Astrocyte (in vitro differentiated cells and primary cell): ENCODE data around the gene SH3GLB2. TPM values are rescaled to one million over a fixed set of nuclear protein-coding genes. Genes with fewer than 3 reads are reported as not detected.

ENCODE experiments used
- DNase-seq: peaks from one replicate; pipeline ENCODE4 v3.0.0-alpha.2; 2010; ENCODE audit warnings: low read depth
- FAIRE-seq: peaks from 2 replicates; lab custom pipeline; 2011; peaks lifted over from hg19 to GRCh38; lab: Jason Lieb, UNC
- H2AFZ ChIP-seq: 2 replicates; pipeline ENCODE4 v1.6.0; 2012; ENCODE audit warnings: low read depth, low read length, inconsistent platforms
- H3K27ac ChIP-seq: 2 replicates; pipeline ENCODE4 v1.5.1; 2011; ENCODE audit warnings: low read depth, low read length, inconsistent platforms
- H3K27me3 ChIP-seq: 2 replicates; pipeline ENCODE4 v1.6.0; 2011; ENCODE audit warnings: low read length, inconsistent platforms; ENCODE audit not compliant: insufficient read depth
- H3K36me3 ChIP-seq: 2 replicates; pipeline ENCODE4 v1.5.1; 2011; ENCODE audit warnings: low read length, inconsistent platforms; ENCODE audit not compliant: insufficient read depth
- H3K4me1 ChIP-seq: 2 replicates; pipeline ENCODE4 v1.5.1; 2011; ENCODE audit warnings: low read length, inconsistent platforms; ENCODE audit not compliant: insufficient read depth
- H3K4me2 ChIP-seq: 2 replicates; pipeline ENCODE4 v1.6.0; 2012; ENCODE audit warnings: low read length, inconsistent platforms
- H3K4me3 ChIP-seq: 2 replicates; pipeline ENCODE4 v1.5.1; 2011; ENCODE audit warnings: low read depth, mild to moderate bottlenecking, low read length, inconsistent platforms; ENCODE audit not compliant: insufficient read depth
- H3K79me2 ChIP-seq: 2 replicates; pipeline ENCODE4 v1.6.0; 2012; ENCODE audit warnings: mild to moderate bottlenecking, low read length, inconsistent platforms; ENCODE audit not compliant: insufficient read depth
- H3K9ac ChIP-seq: 2 replicates; pipeline ENCODE4 v1.6.0; 2012; ENCODE audit warnings: mild to moderate bottlenecking, low read length, inconsistent platforms
- H3K9me3 ChIP-seq: 2 replicates; pipeline ENCODE4 v1.5.1; 2012; ENCODE audit warnings: low read depth, mild to moderate bottlenecking, low read length, inconsistent platforms; ENCODE audit not compliant: insufficient read depth
- H4K20me1 ChIP-seq: 2 replicates; pipeline ENCODE4 v1.6.0; 2012; ENCODE audit warnings: low read length, inconsistent platforms; ENCODE audit not compliant: insufficient read depth
- H3K27ac Mint-ChIP-seq: one replicate; pipeline ENCODE4 v1.8.0; 2021; ENCODE audit warnings: mild to moderate bottlenecking, mixed read lengths; ENCODE audit not compliant: unreplicated experiment
- H3K27me3 Mint-ChIP-seq: one replicate; pipeline ENCODE4 v1.8.0; 2021; ENCODE audit warnings: low read depth, mixed read lengths; ENCODE audit not compliant: unreplicated experiment
- H3K36me3 Mint-ChIP-seq: one replicate; pipeline ENCODE4 v1.8.0; 2021; ENCODE audit warnings: low read depth, mixed read lengths; ENCODE audit not compliant: unreplicated experiment
- H3K4me1 Mint-ChIP-seq: one replicate; pipeline ENCODE4 v1.8.0; 2021; ENCODE audit warnings: low read depth, mixed read lengths; ENCODE audit not compliant: unreplicated experiment
- H3K4me3 Mint-ChIP-seq: one replicate; pipeline ENCODE4 v1.8.0; 2021; ENCODE audit warnings: mild to moderate bottlenecking, moderate library complexity, mixed read lengths; ENCODE audit not compliant: unreplicated experiment
- H3K9me3 Mint-ChIP-seq: one replicate; pipeline ENCODE4 v1.8.0; 2021; ENCODE audit warnings: mild to moderate bottlenecking, mixed read lengths; ENCODE audit not compliant: unreplicated experiment
- CTCF ChIP-seq: IDR thresholded peaks from 2 replicates; pipeline ENCODE4 v1.5.1; 2011; ENCODE audit warnings: low read depth, mild to moderate bottlenecking, inconsistent platforms, low read length, moderate library complexity; ENCODE audit not compliant: insufficient read depth
- EZH2 ChIP-seq: IDR thresholded peaks from 2 replicates; pipeline ENCODE4 v1.6.1; 2012; ENCODE audit warnings: mild to moderate bottlenecking, low read length, inconsistent platforms; ENCODE audit not compliant: insufficient read depth
- total RNA-seq: library from RNA; stranded (reverse); gene quantifications from 2 replicates; pipeline ENCODE4 v1.2.1, GENCODE V29; 2021

Gene SH3GLB2
- total RNA-seq, 1 donor from 2014 or later: 38.0 TPM

GRCh38 chr9:129008986-129009583 is 19.0 kb downstream of the SH3GLB2 start:
- Histone ChIP-seq H3K9ac (no peak overlapping the region), H2AFZ (no peak overlapping the region), H3K36me3 (peaks cover 5% of the 10 kb centered on the region), H4K20me1 (peaks cover 12% of the 10 kb centered on the region), H3K4me3 (no peak overlapping the region), H3K4me1 (no peaks in the 10 kb centered on the region), H3K9me3 (no peaks in the 10 kb centered on the region), H3K79me2 (no peaks in the 10 kb centered on the region), H3K27ac (no peak overlapping the region), H3K4me2 (no peak overlapping the region), H3K27me3 (no peaks in the 10 kb centered on the region)
- no peak overlapping the region for H3K27ac Mint-ChIP-seq
- TF ChIP-seq EZH2 (no peak), CTCF (no peak)
- no peak overlapping the region for H3K4me3 Mint-ChIP-seq
- DNase-seq (no peak), FAIRE-seq (no peak)
- peaks cover 2% of the 10 kb centered on the region for H3K4me1 Mint-ChIP-seq
- no peaks in the 10 kb centered on the region for H3K9me3 Mint-ChIP-seq
- H3K36me3 Mint-ChIP-seq: peaks cover 3% of the 10 kb centered on the region
- H3K27me3 Mint-ChIP-seq: no peaks in the 10 kb centered on the region

GRCh38 chr9:129008469-129008965 is 19.6 kb downstream of the SH3GLB2 start:
- no peaks in the 10 kb centered on the region for H3K9me3 ChIP-seq
- FAIRE-seq: no peak
- no peaks in the 10 kb centered on the region for H3K4me1 ChIP-seq
- no peaks in the 10 kb centered on the region for H3K27me3 ChIP-seq
- H3K4me2 ChIP-seq: no peak overlapping the region
- peaks cover 5% of the 10 kb centered on the region for H3K36me3 ChIP-seq
- TF ChIP-seq EZH2 (no peak), CTCF (no peak)
- no peaks in the 10 kb centered on the region for H3K79me2 ChIP-seq
- no peak overlapping the region for H3K27ac ChIP-seq
- Mint-ChIP-seq H3K36me3 (peaks cover 3% of the 10 kb centered on the region), H3K9me3 (no peaks in the 10 kb centered on the region), H3K4me3 (no peak overlapping the region), H3K27me3 (no peaks in the 10 kb centered on the region), H3K27ac (no peak overlapping the region), H3K4me1 (peaks cover 2% of the 10 kb centered on the region)
- H3K9ac ChIP-seq: no peak overlapping the region
- H2AFZ ChIP-seq: no peak overlapping the region
- no peak for DNase-seq
- peaks cover 12% of the 10 kb centered on the region for H4K20me1 ChIP-seq
- no peak overlapping the region for H3K4me3 ChIP-seq

- Histone ChIP-seq H2AFZ (no peak overlapping the region), H3K9me3 (no peaks in the 10 kb centered on the region), H3K36me3 (peaks cover 10% of the 10 kb centered on the region), H3K27ac (no peak overlapping the region), H4K20me1 (peaks cover 17% of the 10 kb centered on the region), H3K4me1 (no peaks in the 10 kb centered on the region), H3K79me2 (no peaks in the 10 kb centered on the region), H3K4me3 (no peak overlapping the region), H3K4me2 (no peak overlapping the region), H3K27me3 (no peaks in the 10 kb centered on the region), H3K9ac (no peak overlapping the region)
- H3K36me3 Mint-ChIP-seq: peaks cover 3% of the 10 kb centered on the region
- H3K27ac Mint-ChIP-seq: no peak overlapping the region
- DNase-seq (no peak), FAIRE-seq (no peak)
- H3K27me3 Mint-ChIP-seq: no peaks in the 10 kb centered on the region
- no peaks in the 10 kb centered on the region for H3K9me3 Mint-ChIP-seq
- peaks cover 2% of the 10 kb centered on the region for H3K4me1 Mint-ChIP-seq
- no peak overlapping the region for H3K4me3 Mint-ChIP-seq
- TF ChIP-seq CTCF (no peak), EZH2 (no peak)
These were observed 20.2 kb downstream of the SH3GLB2 start for GRCh38 chr9:129007766-129008468.
